Raji (cell line): Measurements from ENCODE around the gene TBC1D4.

Experiments used
- POLR2A ChIP-seq: IDR thresholded peaks from 2 replicates; pipeline ENCODE4 v1.6.1; 2011; ENCODE audit warnings: low read depth, low read length, control low read depth; ENCODE audit not compliant: insufficient read depth

Gene TBC1D4

GRCh38 chr13:75445717-75446499 is 36.1 kb downstream of the TBC1D4 start:
- no peak for TF ChIP-seq POLR2A

- TF ChIP-seq POLR2A = no peak
Measured at GRCh38 chr13:75444016-75444415, 38.0 kb downstream of the TBC1D4 start.

GRCh38 chr13:75443356-75443958 is 38.5 kb downstream of the TBC1D4 start:
- no peak for TF ChIP-seq POLR2A

GRCh38 chr13:75442736-75443234 is 39.2 kb downstream of the TBC1D4 start:
- TF ChIP-seq POLR2A = no peak

GRCh38 chr13:75440100-75440499 is 41.9 kb downstream of the TBC1D4 start:
- TF ChIP-seq POLR2A = no peak

GRCh38 chr13:75437582-75438318 is 44.2 kb downstream of the TBC1D4 start:
- no peak for TF ChIP-seq POLR2A

GRCh38 chr13:75432811-75433244 is 49.1 kb downstream of the TBC1D4 start:
- TF ChIP-seq POLR2A = no peak

GRCh38 chr13:75432045-75432444 is 49.9 kb downstream of the TBC1D4 start:
- no peak for TF ChIP-seq POLR2A

- TF ChIP-seq POLR2A = no peak
Measured at GRCh38 chr13:75430436-75431209, 51.3 kb downstream of the TBC1D4 start.

GRCh38 chr13:75426421-75426820 is 55.5 kb downstream of the TBC1D4 start:
- TF ChIP-seq POLR2A = no peak

GRCh38 chr13:75425216-75426009 is 56.6 kb downstream of the TBC1D4 start:
- TF ChIP-seq POLR2A = no peak

- TF ChIP-seq POLR2A = no peak
Measured at GRCh38 chr13:75423946-75424345, 58.0 kb downstream of the TBC1D4 start.

- no peak for TF ChIP-seq POLR2A
Measured at GRCh38 chr13:75422028-75422427, 59.9 kb downstream of the TBC1D4 start.

- no peak for TF ChIP-seq POLR2A
Measured at GRCh38 chr13:75421133-75421532, 60.8 kb downstream of the TBC1D4 start.

GRCh38 chr13:75419656-75420055 is 62.3 kb downstream of the TBC1D4 start:
- no peak for TF ChIP-seq POLR2A

GRCh38 chr13:75418997-75419396 is 63.0 kb downstream of the TBC1D4 start:
- no peak for TF ChIP-seq POLR2A
